Testis (tissue), 3 donors: ENCODE results near the gene SMARCB1. TPM values are rescaled to one million over a fixed set of nuclear protein-coding genes. Genes with fewer than 3 reads are reported as not detected.
A peak's percentile ranks its signal among the peaks of the same experiment; 100 is the strongest.

ENCODE experiments used
- DNase-seq: peaks from one replicate; pipeline ENCODE4 v3.0.0-alpha.2; 2019
- H3K27ac ChIP-seq, 2 donors: fragments of 200-600 bp; sonication (generic); one replicate each; pipeline ENCODE4 v1.5.1; 2019
- H3K27me3 ChIP-seq: fragments of 200-600 bp; sonication (generic); one replicate; pipeline ENCODE4 v1.5.1; 2019
- H3K36me3 ChIP-seq: fragments of 200-600 bp; sonication (generic); one replicate; pipeline ENCODE4 v1.5.1; 2017; ENCODE audit warnings: low read depth; ENCODE audit errors: missing control alignments
- H3K4me1 ChIP-seq: fragments of 200-600 bp; sonication (generic); one replicate; pipeline ENCODE4 v1.5.1; 2019
- H3K4me3 ChIP-seq, 2 donors: fragments of 200-600 bp; sonication (generic); one replicate each; pipeline ENCODE4 v1.5.1; 2017 to 2019
- H3K9me3 ChIP-seq: fragments of 200-600 bp; sonication (generic); one replicate; pipeline ENCODE4 v1.5.1; 2017
- CTCF ChIP-seq, 3 experiments: fragments of 450-650 bp in 2 of 3; fragments of 200-600 bp in 1 of 3; sonication (generic) in 1 of 3; IDR thresholded peaks; one replicate each; pipeline ENCODE4 v1.5.1; 2016 to 2019; ENCODE audit warnings: antibody characterized with exemption in 3 of 3, mild to moderate bottlenecking in 2 of 3, moderate library complexity in 1 of 3
- POLR2A ChIP-seq: fragments of 450-650 bp; IDR thresholded peaks from one replicate; pipeline ENCODE4 v1.6.1; 2017; ENCODE audit warnings: antibody characterized with exemption, mild to moderate bottlenecking, moderate library complexity
- WGBS, 2 donors: methylation state at CpG; one replicate each; pipeline ENCODE4 v1.1.5; 2018; 5-methylcytosine and 5-hydroxymethylcytosine counted together
- intact Hi-C: fragments of 100-400 bp; cut with DNase I; formaldehyde crosslinking; loops from one replicate; pipeline ENCODE4 v1.15.1; 2023; ENCODE audit warnings: low total_unique reads
- polyA plus RNA-seq: library from polyadenylated mRNA; stranded (reverse); fragments of 350-450 nt; fragmentation: Illumina TruSeq; extraction: RNeasy Lipid Tissue Mini Kit (QIAGEN cat#74804); gene quantifications from one replicate; pipeline ENCODE4 v1.2.3, GENCODE V29; 2014; ENCODE audit warnings: low read depth, low replicate concordance; ENCODE audit not compliant: insufficient read depth
- total RNA-seq, 2 donors: library from RNA; depleted of rRNA; stranded (reverse); fragments of >200 nt; gene quantifications; one replicate each; pipeline ENCODE4 v1.2.3, GENCODE V29; 2016

SMARCB1 gene
- total and polyA plus RNA-seq, 3 donors from 2014 or later = 158 to 165 (median 160) TPM

- Histone ChIP-seq H3K4me1 (peaks cover 6% of the 10 kb centered on the region), H3K9me3 (no peaks in the 10 kb centered on the region), H3K4me3 (peak overlapping the region in 1 of 2 donors; percentile 51), H3K27me3 (no peaks in the 10 kb centered on the region), H3K27ac (no peak overlapping the region), H3K36me3 (no peaks in the 10 kb centered on the region)
- DNase-seq = no peak
- intact Hi-C loops = no loop called here
- WGBS, 2 donors = 15 to 21% methylated on average over 4 to 5 of the region's 6 CpGs
- TF ChIP-seq POLR2A (no peak), CTCF (IDR thresholded peaks at IDR 0.05) (no peak)
These were observed 14.5 kb upstream of the SMARCB1 start for GRCh38 chr22:23772315-23772648.

GRCh38 chr22:23772649-23773473 lies 13.9 kb upstream of the SMARCB1 start, which contains the start of gene MMP11:
MMP11 (plus strand) TSS chr22:23772849; CDS start chr22:23772871, 22 bp downstream.
- Histone ChIP-seq H3K36me3 (no peaks in the 10 kb centered on the region), H3K27me3 (no peaks in the 10 kb centered on the region)
- peak; percentile 56 for DNase-seq

GRCh38 chr22:23773483-23774113 lies 13.2 kb upstream of the SMARCB1 start:
- WGBS, 2 donors = 63 to 67% methylated on average over 7 of the region's 7 CpGs
- Histone ChIP-seq H3K4me1 (peaks cover 6% of the 10 kb centered on the region), H3K4me3 (peak overlapping the region in 1 of 2 donors; percentile 32)

More at GRCh38 chr22:23772649-23773473, 13.9 kb upstream of the SMARCB1 start, which contains the start of gene MMP11:
- intact Hi-C loops = no loop called here
- no peak within 1 kb of the TSS for H3K27ac ChIP-seq
- H3K9me3 ChIP-seq = no peaks in the 10 kb centered on the region
- H3K4me1 ChIP-seq = peaks cover 6% of the 10 kb centered on the region
- WGBS, 2 donors = 9 to 18% methylated on average over 9 to 26 of the region's 79 CpGs
- TF ChIP-seq CTCF (IDR thresholded peaks at IDR 0.05) (no peak), POLR2A (no peak)
- peak within 1 kb of the TSS; percentile 32 to 51 for H3K4me3 ChIP-seq

GRCh38 chr22:23774114-23774921 lies 12.4 kb upstream of the SMARCB1 start:
- H3K27ac ChIP-seq = no peak overlapping the region
- no peaks in the 10 kb centered on the region for H3K9me3 ChIP-seq
- no peak for DNase-seq
- no peaks in the 10 kb centered on the region for H3K27me3 ChIP-seq
- peaks cover 6% of the 10 kb centered on the region for H3K4me1 ChIP-seq
- no peak overlapping the region for H3K4me3 ChIP-seq
- intact Hi-C loops = no loop called here
- H3K36me3 ChIP-seq = no peaks in the 10 kb centered on the region
- TF ChIP-seq POLR2A = no peak
- TF ChIP-seq CTCF (IDR thresholded peaks at IDR 0.05) = no peak
- 73 to 80% methylated on average over 7 to 12 of the region's 12 CpGs for WGBS, 2 donors

More at GRCh38 chr22:23773483-23774113, 13.2 kb upstream of the SMARCB1 start:
- intact Hi-C loops = no loop called here
- Histone ChIP-seq H3K27me3 (no peaks in the 10 kb centered on the region), H3K9me3 (no peaks in the 10 kb centered on the region), H3K27ac (no peak overlapping the region), H3K36me3 (no peaks in the 10 kb centered on the region)
- DNase-seq = no peak
- TF ChIP-seq POLR2A = no peak
- TF ChIP-seq CTCF (IDR thresholded peaks at IDR 0.05) = no peak
